Thoracic aorta (tissue), 2 donors: ENCODE results near the gene ZNF248. TPM values are rescaled to one million over a fixed set of nuclear protein-coding genes. Genes with fewer than 3 reads are reported as not detected.

Experiments used
- ATAC-seq: fragments of 150-250 bp; one replicate; pipeline ENCODE4 v1.8.0; 2017; ENCODE audit warnings: low read depth; ENCODE audit not compliant: insufficient number of reproducible peaks, low FRiP score
- DNase-seq: peaks from one replicate; pipeline ENCODE4 v3.0.0-alpha.2; 2020; ENCODE audit warnings: low spot score
- H3K27ac ChIP-seq, 2 donors: fragments of 200-600 bp; sonication (generic); 1 replicate in 1 of 2; 2 replicates in 1 of 2; pipeline ENCODE4 v1.5.1; 2016; ENCODE audit warnings: mild to moderate bottlenecking in 2 of 2, moderate library complexity in 2 of 2
- H3K27me3 ChIP-seq: fragments of 200-600 bp; sonication (generic); replicated peaks from 2 replicates; pipeline ENCODE4 v1.6.0; 2016; ENCODE audit warnings: mild to moderate bottlenecking; ENCODE audit not compliant: insufficient read depth
- H3K36me3 ChIP-seq: fragments of 200-600 bp; sonication (generic); one replicate; pipeline ENCODE4 v1.5.1; 2016
- H3K4me1 ChIP-seq, 2 donors: fragments of 200-600 bp; sonication (generic); 1 replicate in 1 of 2; 2 replicates in 1 of 2; pipeline versions ENCODE4 v1.5.1 to v1.6.0; 2016; ENCODE audit warnings: low read depth in 2 of 2, mild to moderate bottlenecking in 1 of 2; ENCODE audit not compliant: control insufficient read depth in 1 of 2
- H3K4me3 ChIP-seq: fragments of 200-600 bp; sonication (generic); 2 replicates; pipeline ENCODE4 v1.5.1; 2016; ENCODE audit warnings: mild to moderate bottlenecking
- H3K9me3 ChIP-seq: fragments of 200-600 bp; sonication (generic); 2 replicates; pipeline ENCODE4 v1.5.1; 2016
- total RNA-seq, 2 donors: library from RNA; depleted of rRNA; stranded (reverse); fragments of >200 nt; gene quantifications; one replicate each; pipeline versions ENCODE4 v1.1.0 to v1.2.3, GENCODE V29; 2016
- TF ChIP-seq, protein P1 (sequence below): fragments of 200-600 bp; sonication (generic); IDR thresholded peaks from one replicate; pipeline ENCODE4 v1.5.1; 2019; ENCODE audit warnings: antibody characterized with exemption

The ZNF248 gene
- 10 to 100 TPM; 16.4 to 21.2 TPM for total RNA-seq

DNA sequence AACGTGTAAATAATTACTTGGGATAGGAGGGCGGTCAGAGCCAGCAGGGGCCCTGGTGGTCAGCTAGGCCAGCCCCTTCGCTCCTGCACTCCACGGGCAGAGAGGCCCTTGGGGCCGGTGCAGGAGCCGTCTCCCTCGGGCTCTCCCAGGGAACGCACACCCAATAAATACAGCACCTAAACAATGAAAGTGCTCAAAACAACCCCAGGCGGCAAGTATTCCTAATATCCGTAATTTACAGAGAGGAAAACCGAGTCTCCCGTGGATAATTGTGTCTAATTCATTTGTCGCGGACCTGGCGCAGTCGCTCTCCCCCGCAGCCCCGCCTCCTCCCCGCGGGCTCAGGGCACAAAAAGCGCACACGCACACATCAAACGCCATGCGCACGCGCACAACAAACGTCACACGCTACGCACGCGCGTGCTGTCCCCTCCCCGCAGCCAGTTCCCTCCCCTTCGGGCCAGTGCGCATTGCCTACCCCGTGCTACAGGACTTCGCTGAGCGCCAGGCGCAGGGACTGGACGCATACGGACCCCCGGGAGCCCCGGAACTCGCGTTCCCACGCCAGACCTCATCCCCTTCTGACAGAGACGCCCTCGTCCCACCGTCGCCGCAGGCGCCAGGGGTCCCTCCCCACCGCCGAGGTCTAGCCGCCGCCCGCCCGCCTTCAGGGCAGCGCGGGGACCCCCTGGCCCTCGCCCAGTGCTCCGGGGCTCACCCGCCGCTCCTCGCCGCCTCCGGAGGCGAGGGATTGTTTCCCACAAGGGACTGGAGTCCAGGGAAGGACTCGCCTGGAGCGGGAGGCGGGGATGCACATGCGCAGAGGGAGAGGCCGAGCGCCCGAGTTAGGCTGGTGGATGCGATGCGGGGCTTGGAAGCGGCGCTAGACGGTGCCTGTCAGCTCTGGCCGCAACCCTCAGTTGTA lies at the start of gene ZNF248:
ZNF248 (minus strand) TSS at position 324 of the 925 bp plus-strand sequence. CDS start 1,300 bp downstream, outside the sequence.
- Histone ChIP-seq H3K27ac (peak within 1 kb of the TSS; percentile 99 to 100), H3K4me1 (peaks cover 20 to 33% of the 10 kb centered on the region in 2 donors), H3K4me3 (peak within 1 kb of the TSS; percentile 96), H3K9me3 (no peaks in the 10 kb centered on the region), H3K36me3 (no peaks in the 10 kb centered on the region), H3K27me3 (no peaks in the 10 kb centered on the region)
- ATAC-seq, result peak; percentile 98
- DNase-seq, result peak; percentile 76
- TF ChIP-seq, protein P1, sequence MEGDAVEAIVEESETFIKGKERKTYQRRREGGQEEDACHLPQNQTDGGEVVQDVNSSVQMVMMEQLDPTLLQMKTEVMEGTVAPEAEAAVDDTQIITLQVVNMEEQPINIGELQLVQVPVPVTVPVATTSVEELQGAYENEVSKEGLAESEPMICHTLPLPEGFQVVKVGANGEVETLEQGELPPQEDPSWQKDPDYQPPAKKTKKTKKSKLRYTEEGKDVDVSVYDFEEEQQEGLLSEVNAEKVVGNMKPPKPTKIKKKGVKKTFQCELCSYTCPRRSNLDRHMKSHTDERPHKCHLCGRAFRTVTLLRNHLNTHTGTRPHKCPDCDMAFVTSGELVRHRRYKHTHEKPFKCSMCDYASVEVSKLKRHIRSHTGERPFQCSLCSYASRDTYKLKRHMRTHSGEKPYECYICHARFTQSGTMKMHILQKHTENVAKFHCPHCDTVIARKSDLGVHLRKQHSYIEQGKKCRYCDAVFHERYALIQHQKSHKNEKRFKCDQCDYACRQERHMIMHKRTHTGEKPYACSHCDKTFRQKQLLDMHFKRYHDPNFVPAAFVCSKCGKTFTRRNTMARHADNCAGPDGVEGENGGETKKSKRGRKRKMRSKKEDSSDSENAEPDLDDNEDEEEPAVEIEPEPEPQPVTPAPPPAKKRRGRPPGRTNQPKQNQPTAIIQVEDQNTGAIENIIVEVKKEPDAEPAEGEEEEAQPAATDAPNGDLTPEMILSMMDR, result no peak

DNA sequence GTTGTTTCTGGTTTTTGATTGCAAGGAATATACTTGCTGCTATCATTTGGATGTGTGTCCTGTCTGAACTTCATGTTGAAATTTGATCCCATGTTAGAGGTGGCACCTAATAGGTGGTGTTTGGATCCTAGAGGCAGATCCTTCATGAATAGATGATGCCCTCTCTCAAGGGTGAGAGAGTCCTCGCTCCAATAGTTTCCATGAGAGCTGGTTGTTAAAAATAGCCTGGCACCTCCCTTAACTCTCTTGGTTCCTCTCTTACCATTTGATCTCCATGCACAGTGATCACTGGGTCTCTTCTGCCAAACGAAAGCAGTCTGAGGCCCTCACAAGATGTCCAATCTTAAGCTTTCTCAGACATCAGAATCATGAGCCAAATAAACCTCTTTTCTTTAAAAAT lies 49.0 kb upstream of the ZNF248 start:
- Histone ChIP-seq H3K27me3 (no peaks in the 10 kb centered on the region), H3K9me3 (no peaks in the 10 kb centered on the region), H3K4me1 (no peaks in the 10 kb centered on the region), H3K4me3 (no peak overlapping the region), H3K27ac (no peak overlapping the region), H3K36me3 (no peaks in the 10 kb centered on the region)
- TF ChIP-seq, protein P1, result no peak
- DNase-seq, result no peak
- ATAC-seq, result no peak

GRCh38 chr10:37896436-37896835 lies 39.0 kb upstream of the ZNF248 start:
- peaks cover 20% of the 10 kb centered on the region for H3K9me3 ChIP-seq
- H3K27ac ChIP-seq, result no peak overlapping the region
- TF ChIP-seq, protein P1, result no peak
- no peak overlapping the region for H3K4me3 ChIP-seq
- H3K27me3 ChIP-seq, result no peaks in the 10 kb centered on the region
- ATAC-seq, result no peak
- no peaks in the 10 kb centered on the region for H3K4me1 ChIP-seq
- DNase-seq, result no peak
- no peaks in the 10 kb centered on the region for H3K36me3 ChIP-seq

- no peaks in the 10 kb centered on the region for H3K4me1 ChIP-seq
- TF ChIP-seq, protein P1, result no peak
- H3K27ac ChIP-seq, result no peak overlapping the region
- no peaks in the 10 kb centered on the region for H3K27me3 ChIP-seq
- H3K36me3 ChIP-seq, result no peaks in the 10 kb centered on the region
- peaks cover 20% of the 10 kb centered on the region for H3K9me3 ChIP-seq
- H3K4me3 ChIP-seq, result no peak overlapping the region
- DNase-seq (no peak), ATAC-seq (no peak)
These were observed 38.3 kb upstream of the ZNF248 start for GRCh38 chr10:37895674-37896073.

- Histone ChIP-seq H3K9me3 (no peaks in the 10 kb centered on the region), H3K36me3 (no peaks in the 10 kb centered on the region), H3K27ac (no peak overlapping the region), H3K27me3 (no peaks in the 10 kb centered on the region), H3K4me1 (no peaks in the 10 kb centered on the region), H3K4me3 (no peak overlapping the region)
- TF ChIP-seq, protein P1, result no peak
- ATAC-seq, result no peak
- no peak for DNase-seq
These were observed 28.4 kb upstream of the ZNF248 start for GRCh38 chr10:37885850-37886249.
